ENCODE results near the gene CELF3. TPM values are rescaled to one million over a fixed set of nuclear protein-coding genes. Genes with fewer than 3 reads are reported as not detected.

The CELF3 gene
- total and polyA plus RNA-seq, 9 of the 15 experiments (the other 6 are each of a cell fraction or from before 2014, with no cell fraction given), result not detected

- TF ChIP-seq E2F5 (CRISPR knock-in tag; IDR thresholded peaks at IDR 0.05), result no peak
- no peak for TF ChIP-seq HNRNPLL (IDR thresholded peaks at IDR 0.05; ENCODE audit: low read depth, low read length, poor library complexity, severe bottlenecking)
- TF ChIP-seq STAT6 (CRISPR knock-in tag; IDR thresholded peaks at IDR 0.05), result no peak
- no peak for TF ChIP-seq ZFX (CRISPR knock-in tag; IDR thresholded peaks at IDR 0.05)
- TF ChIP-seq EGR1 (conservative IDR thresholded peaks at IDR 0.05), result peak; percentile 50
- peak; percentile 76 for TF ChIP-seq FOXM1 (IDR thresholded peaks at IDR 0.05; ENCODE audit: low read depth)
- TF ChIP-seq FOXM1 (CRISPR knock-in tag; IDR thresholded peaks at IDR 0.05; ENCODE audit: low read depth), result no peak
- TF ChIP-seq ZNF134 (CRISPR knock-in tag; conservative IDR thresholded peaks at IDR 0.05), result no peak
- no peak for TF ChIP-seq ZNF23 (CRISPR knock-in tag; IDR thresholded peaks at IDR 0.05)
- TF ChIP-seq EWSR1 (IDR thresholded peaks at IDR 0.05; ENCODE audit: borderline replicate concordance, low read depth, partially characterized antibody), result no peak
- TF ChIP-seq EP400 (IDR thresholded peaks at IDR 0.05), result no peak
- TF ChIP-seq TAF1 (IDR thresholded peaks at IDR 0.05; ENCODE audit: control insufficient read depth, extremely low read depth, insufficient read depth, low read length, severe bottlenecking), result no peak
- TF ChIP-seq RBFOX2 (IDR thresholded peaks at IDR 0.05; ENCODE audit: low read depth, low read length), result no peak
- no peak for TF ChIP-seq ZSCAN32 (CRISPR knock-in tag; IDR thresholded peaks at IDR 0.05)
- no peak for TF ChIP-seq CREB5 (CRISPR knock-in tag; IDR thresholded peaks at IDR 0.05)
- no peak for TF ChIP-seq ZSCAN29 (IDR thresholded peaks at IDR 0.05)
- TF ChIP-seq MLX (CRISPR knock-in tag; conservative IDR thresholded peaks at IDR 0.05), result no peak
- no peak for TF ChIP-seq TEAD1 (CRISPR knock-in tag; IDR thresholded peaks at IDR 0.05)
- no peak for TF ChIP-seq ZNF324 (CRISPR knock-in tag; IDR thresholded peaks at IDR 0.05)
- TF ChIP-seq PREB (CRISPR knock-in tag; IDR thresholded peaks at IDR 0.05), result no peak
- TF ChIP-seq ZBTB17 (CRISPR knock-in tag; IDR thresholded peaks at IDR 0.05), result peak; percentile 66; the same call in 1 of the 2 replicates
- TF ChIP-seq ZNF124 (CRISPR knock-in tag; IDR thresholded peaks at IDR 0.05), result no peak
These were observed 1.5 kb downstream of the CELF3 start (continued) for GRCh38 chr1:151714820-151715725.
